ENCODE measurements around the gene NR2E1.
A peak's percentile ranks its signal among the peaks of the same experiment; 100 is the strongest.

Gene NR2E1

GRCh38 chr6:108142240-108142639 is 23.6 kb upstream of the NR2E1 start:
- no peak for DNase-seq
- in situ Hi-C loops (cut with HindIII; ENCODE audit: low pct_ligation_motif_present, low pct_unique_long_range_greater_than_20kb, low sequenced_read_pairs) = no loop called here

- no peak for DNase-seq
- in situ Hi-C loops (cut with HindIII; ENCODE audit: low pct_ligation_motif_present, low pct_unique_long_range_greater_than_20kb, low sequenced_read_pairs) = no loop called here
Measured at GRCh38 chr6:108145639-108146038, 20.2 kb upstream of the NR2E1 start.

GRCh38 chr6:108152446-108152845 is 13.4 kb upstream of the NR2E1 start:
- in situ Hi-C loops (cut with HindIII; ENCODE audit: low pct_ligation_motif_present, low pct_unique_long_range_greater_than_20kb, low sequenced_read_pairs) = no loop called here
- no peak for DNase-seq

GRCh38 chr6:108156180-108156937 is 9.5 kb upstream of the NR2E1 start:
- in situ Hi-C loops (cut with HindIII; ENCODE audit: low pct_ligation_motif_present, low pct_unique_long_range_greater_than_20kb, low sequenced_read_pairs) = no loop called here
- no peak for DNase-seq

- in situ Hi-C loops (cut with HindIII; ENCODE audit: low pct_ligation_motif_present, low pct_unique_long_range_greater_than_20kb, low sequenced_read_pairs) = no loop called here
- DNase-seq = no peak
Measured at GRCh38 chr6:108156938-108157233, 8.9 kb upstream of the NR2E1 start.

- in situ Hi-C loops (cut with HindIII; ENCODE audit: low pct_ligation_motif_present, low pct_unique_long_range_greater_than_20kb, low sequenced_read_pairs) = no loop called here
Measured at GRCh38 chr6:108157234-108157980, 8.4 kb upstream of the NR2E1 start.

GRCh38 chr6:108157981-108158525 is 7.8 kb upstream of the NR2E1 start:
- in situ Hi-C loops (cut with HindIII; ENCODE audit: low pct_ligation_motif_present, low pct_unique_long_range_greater_than_20kb, low sequenced_read_pairs) = no loop called here
- no peak for DNase-seq

More at GRCh38 chr6:108157234-108157980, 8.4 kb upstream of the NR2E1 start:
- no peak for DNase-seq

- in situ Hi-C loops (cut with HindIII; ENCODE audit: low pct_ligation_motif_present, low pct_unique_long_range_greater_than_20kb, low sequenced_read_pairs) = no loop called here
- no peak for DNase-seq
Measured at GRCh38 chr6:108159981-108160380, 5.8 kb upstream of the NR2E1 start.

- DNase-seq = no peak
- in situ Hi-C loops (cut with HindIII; ENCODE audit: low pct_ligation_motif_present, low pct_unique_long_range_greater_than_20kb, low sequenced_read_pairs) = no loop called here
Measured at GRCh38 chr6:108161724-108162282, 4.0 kb upstream of the NR2E1 start.

GRCh38 chr6:108163267-108163643 is 2.6 kb upstream of the NR2E1 start:
- peak; percentile 28 for DNase-seq
- in situ Hi-C loops (cut with HindIII; ENCODE audit: low pct_ligation_motif_present, low pct_unique_long_range_greater_than_20kb, low sequenced_read_pairs) = no loop called here

GRCh38 chr6:108163644-108164542 is 1.9 kb upstream of the NR2E1 start:
- DNase-seq = no peak
- in situ Hi-C loops (cut with HindIII; ENCODE audit: low pct_ligation_motif_present, low pct_unique_long_range_greater_than_20kb, low sequenced_read_pairs) = no loop called here

- in situ Hi-C loops (cut with HindIII; ENCODE audit: low pct_ligation_motif_present, low pct_unique_long_range_greater_than_20kb, low sequenced_read_pairs) = no loop called here
- no peak for DNase-seq
Measured at GRCh38 chr6:108164543-108164814, 1.3 kb upstream of the NR2E1 start.

GRCh38 chr6:108164815-108165706 is 761 bp upstream of the NR2E1 start:
- no peak for DNase-seq
- in situ Hi-C loops (cut with HindIII; ENCODE audit: low pct_ligation_motif_present, low pct_unique_long_range_greater_than_20kb, low sequenced_read_pairs) = no loop called here

- in situ Hi-C loops (cut with HindIII; ENCODE audit: low pct_ligation_motif_present, low pct_unique_long_range_greater_than_20kb, low sequenced_read_pairs) = no loop called here
- no peak for DNase-seq
Measured at GRCh38 chr6:108166664-108167448, 1.0 kb downstream of the NR2E1 start.

GRCh38 chr6:108167449-108168089 is 1.7 kb downstream of the NR2E1 start:
- in situ Hi-C loops (cut with HindIII; ENCODE audit: low pct_ligation_motif_present, low pct_unique_long_range_greater_than_20kb, low sequenced_read_pairs) = no loop called here
- no peak for DNase-seq

GRCh38 chr6:108168090-108168463 is 2.3 kb downstream of the NR2E1 start:
- in situ Hi-C loops (cut with HindIII; ENCODE audit: low pct_ligation_motif_present, low pct_unique_long_range_greater_than_20kb, low sequenced_read_pairs) = no loop called here
- no peak for DNase-seq
